Activated naive CD4-positive, alpha-beta T cell treated with Interleukin-2 at 50 U/mL for 16 hours (primary cell): ENCODE results near the gene DHDH.
A peak's percentile ranks its signal among the peaks of the same experiment; 100 is the strongest.

Experiments
- DNase-seq: peaks from one replicate; pipeline ENCODE4 v3.0.0-alpha.2; 2020

Gene DHDH

GRCh38 chr19:48993175-48994034, 59.9 kb downstream of the DHDH start, which contains the start of the genes GYS1 and RUVBL2:
Gene GYS1 (minus strand): TSS chr19:48993309. CDS start chr19:48993112, 197 bp downstream.
Gene RUVBL2 (plus strand): TSS chr19:48993887. CDS start chr19:48993912, 25 bp downstream.
- peak; percentile 100 for DNase-seq

GRCh38 chr19:48994035-48994386, 60.5 kb downstream of the DHDH start:
- DNase-seq: no peak
